ENCODE measurements around the gene GNAI3. TPM values are rescaled to one million over a fixed set of nuclear protein-coding genes. Genes with fewer than 3 reads are reported as not detected.

GNAI3 gene
- total and polyA plus RNA-seq, 2 donors (not counting 3 experiments of a cell fraction or from before 2014, with no cell fraction given) = 5.0 to 14.0 TPM

DNA sequence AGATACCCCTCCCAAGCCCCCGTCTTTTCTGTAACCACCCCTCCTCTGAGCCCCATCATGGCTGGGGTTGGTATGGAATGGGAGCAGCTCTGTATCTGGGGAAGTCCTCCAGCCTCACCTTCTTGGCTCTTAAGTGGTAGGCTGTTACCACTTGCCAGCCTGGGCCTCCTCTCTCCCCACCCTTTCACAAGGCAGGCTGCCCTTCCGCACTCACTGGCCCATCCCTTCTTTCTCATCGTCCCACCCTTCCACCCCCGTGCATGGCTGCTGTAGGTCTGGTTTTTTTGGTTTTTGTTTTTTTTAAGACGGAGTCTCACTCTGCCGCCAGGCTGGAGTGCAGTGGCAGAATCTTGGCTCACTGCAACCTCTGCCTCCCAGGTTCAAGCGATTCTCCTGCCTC is 49.3 kb upstream of the GNAI3 start:
- ChIA-PET CTCF (interaction anchor here (0.6 to 23.0 kb wide), 14 partner anchors 8 to 607 kb away, joined by 3 to 955 read pairs (median 6); partner anchors contain the start of genes AHCYL1, AMIGO1, ATXN7L2 and GPR61), POLR2A (no interaction called here)
- H3K4me3 ChIP-seq (replicated peaks in 1 of 3; ENCODE audit: insufficient read depth in 1 of 3, low read depth in 1 of 3, low read length in 3 of 3) = no peak overlapping the region
- no peak overlapping the region for H3K4me2 ChIP-seq (ENCODE audit: insufficient read depth, low read length)
- no peaks in the 10 kb centered on the region for H3K9me1 ChIP-seq (replicated peaks; ENCODE audit: control insufficient read depth, extremely low read depth, insufficient read depth, low read length)
- FAIRE-seq (no peak), DNase-seq (ENCODE audit: low read depth, low spot score) (no peak)
- H3K9me3 ChIP-seq (replicated peaks; ENCODE audit: control insufficient read depth, insufficient read depth, low read length) = no peaks in the 10 kb centered on the region
- peaks cover 2% of the 10 kb centered on the region for H3K79me2 ChIP-seq (ENCODE audit: control insufficient read depth, insufficient read depth, low read length)
- intact Hi-C loops (cut with micrococcal nuclease) = loop anchor here (5.0 kb wide), 2 partner anchors 143 to 243 kb away; partner anchors contain the start of gene GSTM3
- no peaks in the 10 kb centered on the region for H4K20me1 ChIP-seq (replicated peaks; ENCODE audit: control insufficient read depth, extremely low read depth, insufficient read depth, low read length)
- H3K27me3 ChIP-seq (ENCODE audit: control insufficient read depth in 2 of 2, insufficient read depth in 2 of 2, low read length in 2 of 2) = no peaks in the 10 kb centered on the region
- TF ChIP-seq JUN (IDR thresholded peaks at IDR 0.05; ENCODE audit: borderline replicate concordance, insufficient read depth, insufficient read length, low read depth) (no peak), GATA2 (IDR thresholded peaks at IDR 0.05; ENCODE audit: insufficient read depth, insufficient read length, low read depth, low read length) (no peak), POLR2A (IDR thresholded peaks at IDR 0.05; ENCODE audit: low read depth, low read length) (no peak), MYC (IDR thresholded peaks at IDR 0.05; ENCODE audit: low read depth, low read length) (no peak), EZH2 (IDR thresholded peaks at IDR 0.05; ENCODE audit: borderline replicate concordance, low read depth, low read length, severe bottlenecking) (no peak), POLR2AphosphoS5 (IDR thresholded peaks at IDR 0.05; ENCODE audit: insufficient read depth, low read depth, low read length) (no peak), CTCF (IDR thresholded peaks at IDR 0.05; ENCODE audit: extremely low read depth in 1 of 2, insufficient read depth in 1 of 2, low read depth in 1 of 2, low read length in 2 of 2) (no peak), FOS (IDR thresholded peaks at IDR 0.05; ENCODE audit: borderline replicate concordance, insufficient read depth, low read length) (no peak)
- TF ChIP-seq, protein P1, sequence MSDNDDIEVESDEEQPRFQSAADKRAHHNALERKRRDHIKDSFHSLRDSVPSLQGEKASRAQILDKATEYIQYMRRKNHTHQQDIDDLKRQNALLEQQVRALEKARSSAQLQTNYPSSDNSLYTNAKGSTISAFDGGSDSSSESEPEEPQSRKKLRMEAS (IDR thresholded peaks at IDR 0.05; ENCODE audit: insufficient read depth, insufficient read length) = no peak
- no peak overlapping the region for H3K27ac ChIP-seq (ENCODE audit: insufficient read depth, low read depth, low read length)
- dilution Hi-C loops (cut with MboI; ENCODE audit: extremely low pct_ligation_motif_present, low sequenced_read_pairs) = no loop called here
- H2AFZ ChIP-seq (ENCODE audit: low read depth, low read length) = no peak overlapping the region
- no TSS peak for BruUV-seq (replicated peaks)
- no peak overlapping the region for H3K9ac ChIP-seq (replicated peaks; ENCODE audit: extremely low read depth, insufficient read depth, low read length)
- H3K36me3 ChIP-seq (ENCODE audit: control insufficient read depth in 2 of 2, extremely low read depth in 1 of 2, insufficient read depth in 2 of 2, low read length in 2 of 2) = peaks cover 2 to 7% of the 10 kb centered on the region in 2 experiments
- H3K4me1 ChIP-seq (ENCODE audit: control insufficient read depth, extremely low read depth, insufficient read depth, low read length) = peaks cover 7% of the 10 kb centered on the region

Data from endothelial cell of umbilical vein (primary cell).